K562 (cell line): Measurements from ENCODE around the gene PPM1F.

Experiments
- CTCF ChIP-seq, 3 experiments: IDR thresholded peaks in 2 of 3; conservative IDR thresholded peaks in 1 of 3; 2 replicates each; pipeline ENCODE4 v1.5.1; 2011 to 2012; ENCODE audit warnings: low read length in 3 of 3, mild to moderate bottlenecking in 3 of 3, control low read depth in 2 of 3, improper control_type of control experiment in 1 of 3, inconsistent platforms in 1 of 3, low read depth in 1 of 3, mixed read lengths in 1 of 3, moderate library complexity in 1 of 3; ENCODE audit not compliant: insufficient read depth in 2 of 3
- ZHX1 ChIP-seq: fragments of 150-350 bp; conservative IDR thresholded peaks from 2 replicates; pipeline ENCODE4 v1.6.1; 2014; ENCODE audit warnings: low read length

GRCh38 chr22:21907638-21908522 lies 44.8 kb downstream of the PPM1F start:
- TF ChIP-seq CTCF (IDR thresholded peaks at IDR 0.05 in 2 of 3, conservative IDR thresholded peaks at IDR 0.05 in 1 of 3; ENCODE audit: insufficient read depth in 2 of 3, low read depth in 1 of 3, low read length in 3 of 3): 0 out of 6 replicates have a peak, but pooled peaks of 1 of the 3 experiments have one; percentile 8
- no peak for TF ChIP-seq ZHX1
